ENCODE measurements around the gene FAM107B.

GRCh38 chr10:14541379-14541778 is 233.3 kb downstream of the FAM107B start:
- TF ChIP-seq CTCF (IDR thresholded peaks at IDR 0.05) (no peak), EP300 (IDR thresholded peaks at IDR 0.05) (no peak)

Data from gastroesophageal sphincter (tissue), 3 donors.